Coronary artery (tissue), 2 donors: ENCODE data around the gene ETV3.

Experiments
- DNase-seq: peaks from one replicate; pipeline ENCODE4 v3.0.0-alpha.2; 2017; ENCODE audit warnings: low spot score
- H3K27ac ChIP-seq, 2 donors: fragments of 200-600 bp; sonication (generic); one replicate each; pipeline ENCODE4 v1.5.1; 2016 to 2019
- H3K4me3 ChIP-seq: fragments of 200-600 bp; sonication (generic); 2 replicates; pipeline ENCODE4 v1.5.1; 2016; ENCODE audit warnings: mild to moderate bottlenecking, moderate library complexity
- TF ChIP-seq, protein P1 (sequence below): fragments of 200-600 bp; sonication (generic); IDR thresholded peaks from one replicate; pipeline ENCODE4 v1.5.1; 2019; ENCODE audit warnings: antibody characterized with exemption

Gene ETV3

GRCh38 chr1:157132616-157133167 lies 5.5 kb downstream of the ETV3 start:
- DNase-seq: no peak

GRCh38 chr1:157132111-157132510 lies 6.1 kb downstream of the ETV3 start:
- Histone ChIP-seq H3K27ac (no peak overlapping the region), H3K4me3 (no peak overlapping the region)
- no peak for DNase-seq
- TF ChIP-seq, protein P1, sequence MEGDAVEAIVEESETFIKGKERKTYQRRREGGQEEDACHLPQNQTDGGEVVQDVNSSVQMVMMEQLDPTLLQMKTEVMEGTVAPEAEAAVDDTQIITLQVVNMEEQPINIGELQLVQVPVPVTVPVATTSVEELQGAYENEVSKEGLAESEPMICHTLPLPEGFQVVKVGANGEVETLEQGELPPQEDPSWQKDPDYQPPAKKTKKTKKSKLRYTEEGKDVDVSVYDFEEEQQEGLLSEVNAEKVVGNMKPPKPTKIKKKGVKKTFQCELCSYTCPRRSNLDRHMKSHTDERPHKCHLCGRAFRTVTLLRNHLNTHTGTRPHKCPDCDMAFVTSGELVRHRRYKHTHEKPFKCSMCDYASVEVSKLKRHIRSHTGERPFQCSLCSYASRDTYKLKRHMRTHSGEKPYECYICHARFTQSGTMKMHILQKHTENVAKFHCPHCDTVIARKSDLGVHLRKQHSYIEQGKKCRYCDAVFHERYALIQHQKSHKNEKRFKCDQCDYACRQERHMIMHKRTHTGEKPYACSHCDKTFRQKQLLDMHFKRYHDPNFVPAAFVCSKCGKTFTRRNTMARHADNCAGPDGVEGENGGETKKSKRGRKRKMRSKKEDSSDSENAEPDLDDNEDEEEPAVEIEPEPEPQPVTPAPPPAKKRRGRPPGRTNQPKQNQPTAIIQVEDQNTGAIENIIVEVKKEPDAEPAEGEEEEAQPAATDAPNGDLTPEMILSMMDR: no peak

More at GRCh38 chr1:157132616-157133167, 5.5 kb downstream of the ETV3 start:
- no peak overlapping the region for H3K27ac ChIP-seq
- H3K4me3 ChIP-seq: no peak overlapping the region
- TF ChIP-seq, protein P1: no peak

DNA sequence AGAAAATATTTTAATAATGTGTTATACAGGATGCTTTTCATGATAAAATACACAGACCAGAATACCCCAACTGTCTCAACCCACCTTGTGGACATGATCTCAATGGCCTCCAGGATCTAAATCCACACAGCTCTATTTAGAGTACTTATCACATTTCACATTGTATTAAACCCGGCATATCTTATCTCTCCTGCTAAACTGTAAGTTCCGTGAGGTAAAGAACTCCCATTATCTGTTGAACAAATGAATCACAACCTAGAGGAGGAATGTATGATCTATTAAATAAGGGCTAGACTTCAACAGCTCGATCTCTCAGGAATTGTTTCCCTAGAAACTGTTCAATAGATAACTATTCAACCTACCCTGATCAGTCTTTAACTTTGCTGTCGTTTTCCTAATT lies 6.9 kb downstream of the ETV3 start:
- TF ChIP-seq, protein P1: no peak
- H3K4me3 ChIP-seq: no peak overlapping the region
- no peak overlapping the region for H3K27ac ChIP-seq
- DNase-seq: no peak

DNA sequence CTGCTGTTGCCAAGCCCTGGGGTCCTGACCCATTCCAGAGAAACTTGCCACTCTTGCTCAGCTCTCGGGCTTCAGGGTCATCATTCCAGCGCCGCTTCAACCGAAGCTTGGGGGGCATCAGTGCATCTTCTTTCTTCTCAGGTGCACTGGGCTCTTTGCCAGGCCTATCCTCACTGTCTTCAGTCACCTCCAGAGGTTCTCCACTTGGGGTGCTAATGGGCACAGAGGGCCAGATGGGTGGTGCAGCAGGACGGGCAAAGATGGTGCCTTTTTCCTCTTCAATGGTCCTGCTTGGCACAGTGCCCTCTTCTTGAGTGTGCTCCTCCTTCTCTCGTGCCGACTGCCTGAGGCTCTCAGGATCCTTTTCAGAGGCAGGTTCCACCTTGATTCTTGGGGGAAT lies 13.3 kb downstream of the ETV3 start:
- TF ChIP-seq, protein P1: no peak
- no peak overlapping the region for H3K27ac ChIP-seq
- no peak overlapping the region for H3K4me3 ChIP-seq
- DNase-seq: no peak

DNA sequence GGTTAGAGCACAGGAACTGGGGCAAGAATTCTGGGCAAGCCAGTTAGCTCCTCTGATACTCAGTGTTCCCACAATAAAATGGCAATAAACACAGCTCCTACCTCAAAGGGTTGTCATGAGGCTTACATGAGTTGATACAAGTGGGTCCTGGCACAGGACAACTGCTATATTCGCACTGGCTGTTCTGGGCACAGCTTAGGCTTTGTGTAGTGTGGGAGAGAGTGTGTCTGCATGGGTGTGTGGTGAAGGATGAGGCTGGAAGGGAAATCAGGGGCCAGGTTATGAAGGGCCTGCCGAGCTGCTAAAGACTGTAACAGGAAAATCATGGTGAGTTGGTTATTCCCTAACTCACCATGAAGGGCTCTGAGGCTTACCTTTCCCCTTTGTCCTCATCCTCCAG lies 18.7 kb downstream of the ETV3 start:
- TF ChIP-seq, protein P1: no peak
- H3K4me3 ChIP-seq: no peak overlapping the region
- H3K27ac ChIP-seq: no peak overlapping the region
- DNase-seq: no peak

GRCh38 chr1:157119008-157119407 lies 19.2 kb downstream of the ETV3 start:
- Histone ChIP-seq H3K27ac (no peak overlapping the region), H3K4me3 (no peak overlapping the region)
- no peak for DNase-seq
- TF ChIP-seq, protein P1: no peak

DNA sequence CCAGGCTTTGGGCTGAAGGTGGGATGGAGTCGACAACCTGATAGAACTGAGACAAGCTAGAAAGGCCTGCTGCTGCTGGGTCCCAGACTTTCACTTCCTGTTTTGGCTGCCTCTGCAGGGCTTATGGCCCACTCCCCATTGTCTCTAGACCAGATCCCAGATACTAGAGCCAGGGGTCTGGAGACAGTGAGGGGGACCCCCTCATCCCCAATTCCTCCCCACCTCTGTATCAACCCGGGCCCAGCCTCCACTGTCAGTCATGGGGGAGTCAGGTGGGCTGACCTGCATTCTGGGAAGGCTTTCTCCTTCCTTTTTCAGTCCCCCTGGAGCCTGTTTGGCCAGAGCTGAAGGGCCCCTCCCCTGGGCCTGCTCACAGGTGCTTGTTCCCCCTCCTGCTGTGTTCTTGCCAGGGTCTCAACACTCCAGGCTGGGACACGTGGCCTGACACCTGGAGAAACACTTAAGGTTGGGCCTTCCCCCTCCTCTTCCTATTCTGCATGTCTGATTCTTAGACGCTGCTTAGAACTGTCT lies 20.6 kb downstream of the ETV3 start:
- Histone ChIP-seq H3K27ac (no peak overlapping the region), H3K4me3 (no peak overlapping the region)
- TF ChIP-seq, protein P1: no peak
- no peak for DNase-seq
